CD14-positive monocyte (primary cell): ENCODE results near the gene MCF2L. TPM values are rescaled to one million over a fixed set of nuclear protein-coding genes. Genes with fewer than 3 reads are reported as not detected.

ENCODE experiments used
- DNase-seq, 3 donors: peaks; one replicate each; pipeline ENCODE4 v3.0.0-alpha.2; 2011 to 2022
- H2AFZ ChIP-seq: 2 replicates; pipeline ENCODE4 v1.6.0; 2012; ENCODE audit warnings: mild to moderate bottlenecking, low read depth, low read length, inconsistent platforms; ENCODE audit not compliant: insufficient read depth, poor library complexity, severe bottlenecking
- H3K27ac ChIP-seq, 2 donors: 1 replicate in 1 of 2; 2 replicates in 1 of 2; pipeline ENCODE4 v1.5.1; 2012 to 2013; ENCODE audit warnings: low read length in 2 of 2, control low read depth in 1 of 2, inconsistent platforms in 1 of 2, low read depth in 1 of 2, mild to moderate bottlenecking in 1 of 2
- H3K27me3 ChIP-seq, 2 donors: one replicate each; pipeline versions ENCODE4 v1.6.0 to v1.6.1; 2011 to 2013; ENCODE audit warnings: low read length in 2 of 2; ENCODE audit not compliant: control insufficient read depth in 2 of 2, insufficient read depth in 2 of 2
- H3K36me3 ChIP-seq, 2 donors: replicated peaks in 1 of 2; 1 replicate in 1 of 2; 2 replicates in 1 of 2; pipeline versions ENCODE4 v1.5.1 to v1.6.1; 2012 to 2013; ENCODE audit warnings: low read length in 2 of 2, control low read depth in 1 of 2, inconsistent platforms in 1 of 2, mild to moderate bottlenecking in 1 of 2; ENCODE audit not compliant: insufficient read depth in 2 of 2, control insufficient read depth in 1 of 2
- H3K4me1 ChIP-seq, 2 donors: 1 replicate in 1 of 2; 2 replicates in 1 of 2; pipeline versions ENCODE4 v1.5.1 to v1.6.1; 2012 to 2013; ENCODE audit warnings: low read length in 2 of 2, control low read depth in 1 of 2, inconsistent platforms in 1 of 2, mild to moderate bottlenecking in 1 of 2, moderate library complexity in 1 of 2; ENCODE audit not compliant: insufficient read depth in 2 of 2, control insufficient read depth in 1 of 2
- H3K4me2 ChIP-seq: replicated peaks from 2 replicates; pipeline ENCODE3; 2012; ENCODE audit warnings: low read length, moderate library complexity, mild to moderate bottlenecking; ENCODE audit not compliant: poor library complexity, severe bottlenecking; ENCODE audit errors: extremely low read depth
- H3K4me3 ChIP-seq, 3 experiments: fragments of 200-600 bp in 1 of 3; sonication (generic) in 1 of 3; replicated peaks in 1 of 3; 1 replicate in 2 of 3; 2 replicates in 1 of 3; pipeline ENCODE4 v1.5.1; 2011 to 2013; ENCODE audit warnings: low read length in 3 of 3, mild to moderate bottlenecking in 3 of 3, control low read depth in 2 of 3, low read depth in 2 of 3, inconsistent platforms in 1 of 3, moderate library complexity in 1 of 3
- H3K79me2 ChIP-seq: 2 replicates; pipeline ENCODE4 v1.6.0; 2012; ENCODE audit warnings: mild to moderate bottlenecking, control low read depth, inconsistent platforms, low read length, moderate library complexity; ENCODE audit not compliant: insufficient read depth
- H3K9ac ChIP-seq: 2 replicates; pipeline ENCODE4 v1.6.0; 2017; ENCODE audit warnings: low read length, mild to moderate bottlenecking; ENCODE audit not compliant: insufficient read depth, poor library complexity, severe bottlenecking
- H3K9me3 ChIP-seq, 2 donors: replicated peaks in 1 of 2; 1 replicate in 1 of 2; 2 replicates in 1 of 2; pipeline versions ENCODE4 v1.5.1 to v1.6.1; 2012 to 2013; ENCODE audit warnings: low read length in 2 of 2, control low read depth in 1 of 2; ENCODE audit not compliant: control insufficient read depth in 1 of 2, insufficient read depth in 1 of 2
- H4K20me1 ChIP-seq: 2 replicates; pipeline ENCODE4 v1.6.0; 2012; ENCODE audit warnings: mild to moderate bottlenecking, low read length, control low read depth, moderate library complexity; ENCODE audit not compliant: insufficient read depth
- H3K27ac Mint-ChIP-seq, 7 donors: one replicate each; pipeline ENCODE4 v1.8.0; 2020; ENCODE audit warnings: mild to moderate bottlenecking in 7 of 7, mixed read lengths in 7 of 7, moderate library complexity in 6 of 7, inconsistent platforms in 2 of 7
- H3K27me3 Mint-ChIP-seq, 3 donors: one replicate each; pipeline ENCODE4 v1.8.0; 2021 to 2022; ENCODE audit warnings: low read depth in 3 of 3, mild to moderate bottlenecking in 3 of 3, mixed read lengths in 3 of 3, moderate library complexity in 3 of 3, inconsistent platforms in 1 of 3
- H3K36me3 Mint-ChIP-seq, 2 donors: one replicate each; pipeline ENCODE4 v1.8.0; 2020; ENCODE audit warnings: mixed read lengths in 2 of 2, inconsistent platforms in 1 of 2, mild to moderate bottlenecking in 1 of 2
- H3K4me1 Mint-ChIP-seq: one replicate; pipeline ENCODE4 v1.8.0; 2020; ENCODE audit warnings: mild to moderate bottlenecking, mixed read lengths
- H3K4me3 Mint-ChIP-seq, 2 donors: one replicate each; pipeline ENCODE4 v1.8.0; 2020; ENCODE audit warnings: mild to moderate bottlenecking in 2 of 2, mixed read lengths in 2 of 2, moderate library complexity in 1 of 2
- H3K9me3 Mint-ChIP-seq, 7 donors: one replicate each; pipeline ENCODE4 v1.8.0; 2020 to 2022; ENCODE audit warnings: mixed read lengths in 7 of 7, mild to moderate bottlenecking in 6 of 7, moderate library complexity in 6 of 7, inconsistent platforms in 2 of 7
- CTCF ChIP-seq: fragments of 200-600 bp; IDR thresholded peaks from one replicate; pipeline ENCODE4 v1.8.0; 2022; ENCODE audit warnings: antibody characterized with exemption, mild to moderate bottlenecking
- WGBS: methylation state at CpG from one replicate; pipeline ENCODE4 v1.1.5; 2013; ENCODE audit warnings: missing lambda C conversion rate; ENCODE audit not compliant: insufficient coverage; 5-methylcytosine and 5-hydroxymethylcytosine counted together
- intact Hi-C, 2 donors: fragments of 100-400 bp; cut with micrococcal nuclease; formaldehyde crosslinking; loops; one replicate each; pipeline versions ENCODE4 v1.15.0 to v1.15.1; 2023
- polyA plus RNA-seq, 3 donors: library from polyadenylated mRNA; depleted of rRNA in 1 of 3; unstranded in 2 of 3; stranded (reverse) in 1 of 3; fragments of 300-500 nt in 2 of 3; fragments of >200 nt in 1 of 3; fragmentation: Illumina TruSeq in 2 of 3; gene quantifications; 1 replicate in 2 of 3; 2 replicates in 1 of 3; pipeline ENCODE4 v1.2.3, GENCODE V29; 2012 to 2021

MCF2L gene
- polyA plus RNA-seq, 3 donors = not detected

DNA sequence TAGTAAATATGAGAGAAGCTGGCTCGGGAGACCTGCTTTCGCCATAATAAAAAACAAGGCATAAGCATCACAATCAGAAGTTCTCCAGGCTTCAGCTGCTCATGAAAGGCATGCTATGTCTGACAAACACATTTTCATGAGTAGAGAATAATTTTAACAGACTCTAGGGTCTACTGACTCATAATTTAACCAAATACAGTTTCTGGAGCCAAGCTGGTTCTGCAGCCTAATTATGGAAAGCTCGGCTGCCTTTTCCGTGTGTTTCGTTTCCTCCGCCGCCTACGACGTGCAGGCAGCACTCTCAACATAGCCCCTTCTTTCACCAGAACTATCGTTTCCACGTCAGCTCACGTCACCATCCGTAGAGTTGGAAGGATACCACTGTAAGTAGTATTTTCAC is 5.7 kb downstream of the MCF2L start:
- Histone ChIP-seq H2AFZ (no peak overlapping the region), H3K79me2 (no peaks in the 10 kb centered on the region), H3K4me1 (no peaks in the 10 kb centered on the region), H3K36me3 (no peaks in the 10 kb centered on the region), H4K20me1 (no peaks in the 10 kb centered on the region), H3K9ac (no peak overlapping the region), H3K27ac (no peak overlapping the region), H3K27me3 (peaks cover 8 to 16% of the 10 kb centered on the region in 2 donors), H3K4me3 (no peak overlapping the region), H3K4me2 (no peak overlapping the region), H3K9me3 (peaks cover 0 to 14% of the 10 kb centered on the region in 2 donors)
- intact Hi-C loops = no loop called here
- DNase-seq = no peak
- no peak overlapping the region for H3K27ac Mint-ChIP-seq
- H3K4me1 Mint-ChIP-seq = peaks cover 2% of the 10 kb centered on the region
- H3K4me3 Mint-ChIP-seq = no peak overlapping the region
- no CpG with 5 or more reads among the region's 13 CpGs for WGBS
- peaks cover 0 to 10% (median 5%) of the 10 kb centered on the region in 7 donors for H3K9me3 Mint-ChIP-seq
- no peaks in the 10 kb centered on the region for H3K36me3 Mint-ChIP-seq
- no peak for TF ChIP-seq CTCF
- peaks cover 22 to 34% (median 30%) of the 10 kb centered on the region in 3 donors for H3K27me3 Mint-ChIP-seq

GRCh38 chr13:112975401-112975939 is 6.5 kb downstream of the MCF2L start:
- Mint-ChIP-seq H3K4me1 (peaks cover 6% of the 10 kb centered on the region), H3K36me3 (no peaks in the 10 kb centered on the region), H3K9me3 (peaks cover 0 to 10% (median 4%) of the 10 kb centered on the region in 7 donors), H3K27ac (no peak overlapping the region), H3K27me3 (peaks cover 21 to 34% (median 26%) of the 10 kb centered on the region in 3 donors), H3K4me3 (no peak overlapping the region)
- Histone ChIP-seq H3K9me3 (peaks cover 0 to 9% of the 10 kb centered on the region in 2 donors), H4K20me1 (no peaks in the 10 kb centered on the region), H3K4me3 (no peak overlapping the region), H3K27ac (no peak overlapping the region), H3K4me2 (no peak overlapping the region), H3K27me3 (peaks cover under 1 to 12% of the 10 kb centered on the region in 2 donors), H2AFZ (no peak overlapping the region), H3K4me1 (peaks cover 0 to 4% of the 10 kb centered on the region in 2 donors), H3K36me3 (no peaks in the 10 kb centered on the region), H3K79me2 (no peaks in the 10 kb centered on the region), H3K9ac (no peak overlapping the region)
- TF ChIP-seq CTCF = no peak
- 95% methylated on average over 16 of the region's 21 CpGs for WGBS
- no peak for DNase-seq
- intact Hi-C loops = no loop called here
